ENCODE data around the gene DACH1. TPM values are rescaled to one million over a fixed set of nuclear protein-coding genes. Genes with fewer than 3 reads are reported as not detected.

The DACH1 gene
- total RNA-seq, 1 experiment from 2014 or later = not detected

DNA sequence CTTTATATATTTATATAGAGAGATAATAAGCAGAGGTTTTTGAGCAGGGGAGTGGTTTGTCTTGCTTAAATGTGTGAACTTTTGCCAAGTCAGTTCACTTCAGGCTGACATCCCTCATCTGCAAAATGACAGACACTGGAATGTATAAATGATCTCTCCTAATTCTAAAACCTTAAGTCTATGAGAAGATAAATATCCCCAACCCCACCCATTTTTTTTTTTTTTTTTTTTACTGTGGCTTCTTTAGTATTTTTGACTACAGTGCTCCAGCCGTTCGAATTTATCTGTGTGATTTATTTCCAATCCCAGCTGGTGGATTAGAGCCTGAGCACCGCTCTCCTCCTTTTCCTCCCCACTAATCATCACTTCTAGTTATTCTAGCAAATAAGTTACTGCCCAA is 234.8 kb downstream of the DACH1 start:
- H3K4me3 ChIP-seq (replicated peaks in 1 of 2; ENCODE audit: low read depth in 1 of 2, low read length in 2 of 2) = no peak overlapping the region
- no peaks in the 10 kb centered on the region for H3K79me2 ChIP-seq (ENCODE audit: insufficient read depth, low read length)
- RAD21 ChIA-PET (ENCODE audit: low non-redundant PET in 1 of 2, low total read pairs in 2 of 2, uncharacterized antibody in 2 of 2, unreplicated experiment in 2 of 2) = no interaction called here
- no peak overlapping the region for H3K4me2 ChIP-seq (ENCODE audit: low read length)
- intact Hi-C loops (cut with micrococcal nuclease) = no loop called here
- TF ChIP-seq, protein P1, sequence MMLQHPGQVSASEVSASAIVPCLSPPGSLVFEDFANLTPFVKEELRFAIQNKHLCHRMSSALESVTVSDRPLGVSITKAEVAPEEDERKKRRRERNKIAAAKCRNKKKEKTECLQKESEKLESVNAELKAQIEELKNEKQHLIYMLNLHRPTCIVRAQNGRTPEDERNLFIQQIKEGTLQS (IDR thresholded peaks at IDR 0.05) = no peak
- TF ChIP-seq CBX3 (IDR thresholded peaks at IDR 0.05; ENCODE audit: low read depth) = no peak
- no peaks in the 10 kb centered on the region; a peak in 1 of 4 replicates for H3K36me3 ChIP-seq (ENCODE audit: control insufficient read depth in 1 of 2, insufficient read depth in 2 of 2, low read length in 2 of 2)
- BruUV-seq (replicated peaks) = no TSS peak
- no peak overlapping the region for H3K27ac ChIP-seq (ENCODE audit: low read depth, low read length)
- H3K4me1 ChIP-seq (ENCODE audit: control insufficient read depth in 1 of 2, insufficient read depth in 2 of 2, low read length in 2 of 2) = no peaks in the 10 kb centered on the region
- no peak overlapping the region for H3K9ac ChIP-seq (ENCODE audit: low read length)
- no peaks in the 10 kb centered on the region; a peak in 1 of 4 replicates for H3K9me3 ChIP-seq (ENCODE audit: control insufficient read depth in 1 of 2, insufficient read depth in 1 of 2, low read depth in 1 of 2, low read length in 2 of 2)
- DNase-seq (ENCODE audit: low read depth, low spot score) = no peak
- POLR2A ChIA-PET = no interaction called here
- CTCF ChIA-PET = no interaction called here
- no peaks in the 10 kb centered on the region for H4K20me1 ChIP-seq (ENCODE audit: insufficient read depth)
- no peak for ATAC-seq
- H2AFZ ChIP-seq (ENCODE audit: low read depth, low read length, poor library complexity, severe bottlenecking) = no peak overlapping the region
- no peaks in the 10 kb centered on the region for H3K9me2 ChIP-seq (ENCODE audit: insufficient read depth)
- H3K27me3 ChIP-seq (ENCODE audit: insufficient read depth, low read length) = no peaks in the 10 kb centered on the region

DNA sequence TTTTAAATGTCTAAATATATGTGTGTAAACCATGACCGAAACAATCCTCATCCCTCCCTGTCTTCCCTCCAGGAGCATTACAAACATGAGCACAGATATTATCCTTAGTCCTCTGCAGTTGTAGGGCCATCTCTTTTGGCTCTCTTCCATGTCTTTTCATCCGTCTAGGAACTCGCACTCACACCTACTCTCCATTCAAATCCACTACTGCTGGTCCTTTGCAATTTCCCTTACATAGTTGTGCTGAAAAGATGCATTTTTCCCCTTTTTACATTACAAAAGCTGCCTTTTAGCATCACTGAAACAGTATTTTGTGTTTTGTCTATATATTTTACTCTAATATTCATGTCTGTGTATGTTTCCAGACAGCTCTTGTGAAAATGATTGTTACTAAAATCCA is 237.8 kb downstream of the DACH1 start:
- TF ChIP-seq, protein P2, sequence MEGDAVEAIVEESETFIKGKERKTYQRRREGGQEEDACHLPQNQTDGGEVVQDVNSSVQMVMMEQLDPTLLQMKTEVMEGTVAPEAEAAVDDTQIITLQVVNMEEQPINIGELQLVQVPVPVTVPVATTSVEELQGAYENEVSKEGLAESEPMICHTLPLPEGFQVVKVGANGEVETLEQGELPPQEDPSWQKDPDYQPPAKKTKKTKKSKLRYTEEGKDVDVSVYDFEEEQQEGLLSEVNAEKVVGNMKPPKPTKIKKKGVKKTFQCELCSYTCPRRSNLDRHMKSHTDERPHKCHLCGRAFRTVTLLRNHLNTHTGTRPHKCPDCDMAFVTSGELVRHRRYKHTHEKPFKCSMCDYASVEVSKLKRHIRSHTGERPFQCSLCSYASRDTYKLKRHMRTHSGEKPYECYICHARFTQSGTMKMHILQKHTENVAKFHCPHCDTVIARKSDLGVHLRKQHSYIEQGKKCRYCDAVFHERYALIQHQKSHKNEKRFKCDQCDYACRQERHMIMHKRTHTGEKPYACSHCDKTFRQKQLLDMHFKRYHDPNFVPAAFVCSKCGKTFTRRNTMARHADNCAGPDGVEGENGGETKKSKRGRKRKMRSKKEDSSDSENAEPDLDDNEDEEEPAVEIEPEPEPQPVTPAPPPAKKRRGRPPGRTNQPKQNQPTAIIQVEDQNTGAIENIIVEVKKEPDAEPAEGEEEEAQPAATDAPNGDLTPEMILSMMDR (IDR thresholded peaks at IDR 0.05 in 2 of 3, conservative IDR thresholded peaks at IDR 0.05 in 1 of 3; ENCODE audit: borderline replicate concordance in 1 of 3, insufficient read depth in 1 of 3, low read depth in 2 of 3, low read length in 2 of 3) = no peak
- TF ChIP-seq TCF7L2 (IDR thresholded peaks at IDR 0.05; ENCODE audit: borderline replicate concordance, extremely low read depth, insufficient read depth, insufficient read length) (no peak), POLR2AphosphoS5 (IDR thresholded peaks at IDR 0.05; ENCODE audit: low read depth, low read length) (no peak), ELF1 (IDR thresholded peaks at IDR 0.05; ENCODE audit: borderline replicate concordance, low read depth) (no peak), CBX3 (IDR thresholded peaks at IDR 0.05; ENCODE audit: low read depth) (no peak), CEBPB (IDR thresholded peaks at IDR 0.05; ENCODE audit: low read depth) (no peak), YY1 (IDR thresholded peaks at IDR 0.05; ENCODE audit: extremely low read depth, insufficient replicate concordance, low read depth, low read length) (no peak)
- TF ChIP-seq, protein P3, sequence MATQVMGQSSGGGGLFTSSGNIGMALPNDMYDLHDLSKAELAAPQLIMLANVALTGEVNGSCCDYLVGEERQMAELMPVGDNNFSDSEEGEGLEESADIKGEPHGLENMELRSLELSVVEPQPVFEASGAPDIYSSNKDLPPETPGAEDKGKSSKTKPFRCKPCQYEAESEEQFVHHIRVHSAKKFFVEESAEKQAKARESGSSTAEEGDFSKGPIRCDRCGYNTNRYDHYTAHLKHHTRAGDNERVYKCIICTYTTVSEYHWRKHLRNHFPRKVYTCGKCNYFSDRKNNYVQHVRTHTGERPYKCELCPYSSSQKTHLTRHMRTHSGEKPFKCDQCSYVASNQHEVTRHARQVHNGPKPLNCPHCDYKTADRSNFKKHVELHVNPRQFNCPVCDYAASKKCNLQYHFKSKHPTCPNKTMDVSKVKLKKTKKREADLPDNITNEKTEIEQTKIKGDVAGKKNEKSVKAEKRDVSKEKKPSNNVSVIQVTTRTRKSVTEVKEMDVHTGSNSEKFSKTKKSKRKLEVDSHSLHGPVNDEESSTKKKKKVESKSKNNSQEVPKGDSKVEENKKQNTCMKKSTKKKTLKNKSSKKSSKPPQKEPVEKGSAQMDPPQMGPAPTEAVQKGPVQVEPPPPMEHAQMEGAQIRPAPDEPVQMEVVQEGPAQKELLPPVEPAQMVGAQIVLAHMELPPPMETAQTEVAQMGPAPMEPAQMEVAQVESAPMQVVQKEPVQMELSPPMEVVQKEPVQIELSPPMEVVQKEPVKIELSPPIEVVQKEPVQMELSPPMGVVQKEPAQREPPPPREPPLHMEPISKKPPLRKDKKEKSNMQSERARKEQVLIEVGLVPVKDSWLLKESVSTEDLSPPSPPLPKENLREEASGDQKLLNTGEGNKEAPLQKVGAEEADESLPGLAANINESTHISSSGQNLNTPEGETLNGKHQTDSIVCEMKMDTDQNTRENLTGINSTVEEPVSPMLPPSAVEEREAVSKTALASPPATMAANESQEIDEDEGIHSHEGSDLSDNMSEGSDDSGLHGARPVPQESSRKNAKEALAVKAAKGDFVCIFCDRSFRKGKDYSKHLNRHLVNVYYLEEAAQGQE (IDR thresholded peaks at IDR 0.05; ENCODE audit: low read depth) = no peak
- Histone ChIP-seq H4K20me1 (ENCODE audit: insufficient read depth) (no peaks in the 10 kb centered on the region), H3K27ac (ENCODE audit: low read depth, low read length) (no peak overlapping the region), H3K27me3 (ENCODE audit: insufficient read depth, low read length) (no peaks in the 10 kb centered on the region), H3K4me2 (ENCODE audit: low read length) (no peak overlapping the region), H3K36me3 (ENCODE audit: control insufficient read depth in 1 of 2, insufficient read depth in 2 of 2, low read length in 2 of 2) (no peaks in the 10 kb centered on the region; a peak in 1 of 4 replicates), H3K9me2 (ENCODE audit: insufficient read depth) (no peaks in the 10 kb centered on the region), H3K9ac (ENCODE audit: low read length) (no peak overlapping the region), H3K4me1 (ENCODE audit: control insufficient read depth in 1 of 2, insufficient read depth in 2 of 2, low read length in 2 of 2) (no peaks in the 10 kb centered on the region), H3K4me3 (replicated peaks in 1 of 2; ENCODE audit: low read depth in 1 of 2, low read length in 2 of 2) (no peak overlapping the region), H3K9me3 (ENCODE audit: control insufficient read depth in 1 of 2, insufficient read depth in 1 of 2, low read depth in 1 of 2, low read length in 2 of 2) (no peaks in the 10 kb centered on the region; a peak in 1 of 4 replicates), H2AFZ (ENCODE audit: low read depth, low read length, poor library complexity, severe bottlenecking) (no peak overlapping the region), H3K79me2 (ENCODE audit: insufficient read depth, low read length) (no peaks in the 10 kb centered on the region)
- POLR2A ChIA-PET = no interaction called here
- DNase-seq (ENCODE audit: low read depth, low spot score) (no peak), ATAC-seq (no peak)
- CTCF ChIA-PET = no interaction called here
- RAD21 ChIA-PET (ENCODE audit: low non-redundant PET in 1 of 2, low total read pairs in 2 of 2, uncharacterized antibody in 2 of 2, unreplicated experiment in 2 of 2) = no interaction called here
- intact Hi-C loops (cut with micrococcal nuclease) = no loop called here
- no TSS peak for BruUV-seq (replicated peaks)

All from HCT116 (cell line).